HepG2 (cell line): ENCODE measurements around the gene USP1. TPM values are rescaled to one million over a fixed set of nuclear protein-coding genes. Genes with fewer than 3 reads are reported as not detected.

Experiments
- CTCF ChIP-seq: sonication (generic); formaldehyde crosslinking; IDR thresholded peaks from 2 replicates; pipeline ENCODE4 v1.5.0; 2020; ENCODE audit warnings: mild to moderate bottlenecking, missing genetic modification reagents, moderate library complexity
- EHMT2 ChIP-seq: fragments of 200-600 bp; sonication (generic); IDR thresholded peaks from 2 replicates; pipeline ENCODE4 v1.7.0; 2017; ENCODE audit warnings: antibody characterized with exemption, low read depth, low read length, borderline replicate concordance
- GMEB2 ChIP-seq: IDR thresholded peaks from 2 replicates; pipeline ENCODE4 v1.6.1; 2016; ENCODE audit warnings: missing biosample characterization, missing genetic modification reagents, low read depth
- LCORL ChIP-seq, 2 experiments: fragments of 450-650 bp in 1 of 2; sonication (generic) in 1 of 2; formaldehyde crosslinking in 1 of 2; IDR thresholded peaks; 2 replicates each; pipeline versions ENCODE4 v1.5.0 to v1.6.1; 2017 to 2020; ENCODE audit warnings: antibody characterized with exemption in 1 of 2, missing genetic modification reagents in 1 of 2
- NFE2L2 ChIP-seq: fragments of 150-350 bp; IDR thresholded peaks from 2 replicates; pipeline ENCODE4 v1.6.1; 2014; ENCODE audit warnings: low read length
- NR1H2 ChIP-seq: sonication (generic); formaldehyde crosslinking; IDR thresholded peaks from 2 replicates; pipeline ENCODE4 v1.8.1; 2022; ENCODE audit warnings: low read depth, missing genetic modification reagents, borderline replicate concordance
- PATZ1 ChIP-seq: sonication (generic); formaldehyde crosslinking; IDR thresholded peaks from 2 replicates; pipeline ENCODE4 v1.4.0; 2020; ENCODE audit warnings: missing genetic modification reagents
- PHB2 ChIP-seq: fragments of 450-650 bp; IDR thresholded peaks from 2 replicates; pipeline ENCODE4 v1.6.1; 2018; ENCODE audit not compliant: partially characterized antibody
- SRF ChIP-seq: IDR thresholded peaks from 2 replicates; pipeline ENCODE4 v1.6.1; 2011; ENCODE audit warnings: mild to moderate bottlenecking, low read depth, low read length, moderate library complexity
- ZBED4 ChIP-seq: sonication (generic); formaldehyde crosslinking; IDR thresholded peaks from 2 replicates; pipeline ENCODE4 v1.4.0; 2020; ENCODE audit warnings: missing genetic modification reagents, borderline replicate concordance
- ZFP36L2 ChIP-seq: sonication (generic); formaldehyde crosslinking; IDR thresholded peaks from 2 replicates; pipeline ENCODE4 v1.4.0; 2020; ENCODE audit warnings: missing genetic modification reagents
- ZNF709 ChIP-seq: sonication (generic); formaldehyde crosslinking; IDR thresholded peaks from 2 replicates; pipeline ENCODE4 v1.5.0; 2020; ENCODE audit warnings: mild to moderate bottlenecking, missing genetic modification reagents
- ZNF850 ChIP-seq: sonication (generic); formaldehyde crosslinking; conservative IDR thresholded peaks from 2 replicates; pipeline ENCODE4 v1.9.0; 2021; ENCODE audit warnings: mild to moderate bottlenecking, missing genetic modification reagents
- polyA plus RNA-seq, 8 experiments: library from polyadenylated mRNA; depleted of rRNA in 3 of 8; stranded (reverse) in 7 of 8; unstranded in 1 of 8; fragments of >200 nt; fragmentation: Illumina TruSeq in 4 of 8; extraction: Trizol in 4 of 8; gene quantifications; 2 replicates each; pipeline versions ENCODE4 v1.2.1 to v1.2.3, GENCODE V29; 2011 to 2016; ENCODE audit warnings: low read depth in 4 of 8, missing spikeins in 1 of 8, mixed read lengths in 1 of 8; ENCODE audit not compliant: insufficient read depth in 1 of 8
- total RNA-seq, 5 experiments: library from RNA; depleted of rRNA; stranded (reverse); fragments of >200 nt; fragmentation: Illumina TruSeq; extraction: Trizol; gene quantifications; 2 replicates each; pipeline ENCODE4 v1.2.3, GENCODE V29; 2016; ENCODE audit warnings: low read depth in 1 of 5

The USP1 gene
- total and polyA plus RNA-seq, 2 of the 13 experiments (the other 11 are each of a cell fraction or from before 2014, with no cell fraction given) = 9.0 to 64.6 TPM

GRCh38 chr1:62423580-62424242 is 13.1 kb upstream of the USP1 start (continued):
- TF ChIP-seq PHB2 (no peak), GMEB2 (CRISPR knock-in tag) (no peak), CTCF (CRISPR knock-in tag) (no peak), NR1H2 (CRISPR knock-in tag) (peak; percentile 70; the same call in 1 of the 2 replicates), ZFP36L2 (no peak), ZNF850 (CRISPR knock-in tag) (no peak), LCORL (IDR thresholded peaks at IDR 0.05) (no peak), LCORL (CRISPR knock-in tag; IDR thresholded peaks at IDR 0.05) (no peak), EHMT2 (peak; percentile 77; the same call in 1 of the 2 replicates), ZNF709 (CRISPR knock-in tag) (peak; percentile 54; the same call in 1 of the 2 replicates), ZBED4 (peak; percentile 83; the same call in 1 of the 2 replicates), PATZ1 (peak; percentile 55; the same call in 1 of the 2 replicates), SRF (no peak), NFE2L2 (no peak)
